GM18519 (cell line): ENCODE results near the gene FHOD3.
A peak's percentile ranks its signal among the peaks of the same experiment; 100 is the strongest.

Experiments
- ATAC-seq: cut with Tn5 transposase; IDR thresholded peaks from one replicate; pipeline ENCODE4 v1.9.1; 2021; ENCODE audit warnings: mild to moderate bottlenecking, moderate library complexity; ENCODE audit not compliant: unreplicated experiment, low FRiP score

The FHOD3 gene

DNA sequence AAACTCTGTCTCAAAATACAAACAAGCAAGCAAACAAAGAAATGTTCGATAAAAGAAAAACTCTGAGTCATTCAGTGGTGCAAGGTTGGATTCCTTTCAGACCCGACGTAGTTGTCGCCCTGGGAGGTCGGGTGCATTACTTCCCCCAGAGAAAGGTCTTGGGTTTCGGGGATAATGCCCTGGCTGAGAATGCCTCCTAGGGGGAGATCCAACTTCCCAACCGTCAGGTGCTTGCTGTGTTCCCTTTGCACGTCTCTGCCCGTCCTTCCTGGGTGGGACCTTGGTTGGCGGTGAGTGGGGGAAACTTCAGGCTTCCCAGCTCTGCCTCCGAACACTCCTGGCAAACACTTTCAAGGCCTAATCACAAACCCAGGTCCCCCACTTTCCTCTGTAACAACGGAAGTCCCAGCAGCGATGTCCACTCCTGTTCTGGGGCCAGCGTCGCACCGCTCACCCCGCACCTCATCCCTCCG, 530.7 kb downstream of the FHOD3 start:
- no peak for ATAC-seq

DNA sequence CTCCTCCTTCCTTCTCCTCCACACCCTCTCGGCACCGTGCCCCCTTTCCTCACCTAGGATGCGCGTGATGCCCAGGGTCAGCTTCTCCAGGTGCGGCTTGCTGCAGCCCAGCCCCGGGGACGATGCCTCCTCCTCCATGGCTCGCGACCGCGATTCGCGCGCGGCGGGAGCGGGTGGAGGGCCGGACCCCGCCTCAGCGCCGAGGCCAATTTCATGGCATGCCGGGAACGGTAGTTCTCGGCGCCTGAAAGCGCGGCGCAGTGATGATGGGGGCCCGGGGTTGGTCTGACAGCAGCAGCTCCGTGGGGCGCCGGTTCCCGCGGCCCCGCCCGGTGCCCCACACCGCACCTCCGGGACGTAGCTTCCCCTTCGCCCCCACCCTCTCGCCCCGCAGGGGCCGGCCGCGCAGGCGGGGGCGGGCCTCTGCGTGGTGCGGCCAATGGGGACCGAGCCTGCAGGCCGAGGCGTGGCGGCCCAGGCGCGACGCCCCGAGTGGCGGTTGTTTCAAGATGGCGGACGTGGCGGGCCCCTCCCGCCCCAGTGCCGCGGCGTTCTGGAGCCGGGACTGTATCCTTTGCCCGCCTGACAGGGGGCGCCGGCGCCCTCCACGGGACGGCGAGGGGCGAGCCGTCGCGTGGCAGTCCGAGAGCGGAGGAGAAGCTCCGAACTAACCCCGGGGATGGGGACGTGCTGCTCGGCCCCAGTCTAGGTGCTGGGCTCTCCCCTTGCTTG, 531.3 kb downstream of the FHOD3 start, which contains the start of the genes KIAA1328 and TPGS2:
Gene KIAA1328, plus strand, starts transcription at position 498 of the 732 bp plus-strand sequence. Its CDS starts 12 bp downstream, at position 510.
Gene TPGS2, minus strand, starts transcription at position 373 of the 732 bp plus-strand sequence. Its CDS starts 235 bp downstream, at position 138.
- ATAC-seq = peak; percentile 85
